Activated naive CD8-positive, alpha-beta T cell treated with anti-CD3 and anti-CD28 coated beads for 36 hours (primary cell): ENCODE results near the gene ERC1. TPM values are rescaled to one million over a fixed set of nuclear protein-coding genes. Genes with fewer than 3 reads are reported as not detected.
A peak's percentile ranks its signal among the peaks of the same experiment; 100 is the strongest.

Source experiments
- DNase-seq: peaks from one replicate; pipeline ENCODE4 v3.0.0; 2021
- H3K27ac Mint-ChIP-seq: one replicate; pipeline ENCODE4 v1.8.0; 2022; ENCODE audit warnings: mild to moderate bottlenecking, moderate library complexity, mixed read lengths
- H3K27me3 Mint-ChIP-seq: one replicate; pipeline ENCODE4 v1.8.0; 2022; ENCODE audit warnings: mild to moderate bottlenecking, mixed read lengths
- H3K36me3 Mint-ChIP-seq: one replicate; pipeline ENCODE4 v1.8.0; 2021; ENCODE audit warnings: mild to moderate bottlenecking, mixed read lengths
- H3K4me1 Mint-ChIP-seq: one replicate; pipeline ENCODE4 v1.8.0; 2021; ENCODE audit warnings: mixed read lengths
- H3K4me3 Mint-ChIP-seq: one replicate; pipeline ENCODE4 v1.8.0; 2022; ENCODE audit warnings: mild to moderate bottlenecking, moderate library complexity, mixed read lengths
- H3K9me3 Mint-ChIP-seq: one replicate; pipeline ENCODE4 v1.8.0; 2022; ENCODE audit warnings: mixed read lengths
- total RNA-seq, 2 experiments: library from RNA; stranded (reverse); gene quantifications; one replicate each; pipeline ENCODE4 v1.2.3, GENCODE V29; 2021

Gene ERC1
- total RNA-seq, 2 experiments from 2014 or later, result 24.0 to 25.5 TPM

DNA sequence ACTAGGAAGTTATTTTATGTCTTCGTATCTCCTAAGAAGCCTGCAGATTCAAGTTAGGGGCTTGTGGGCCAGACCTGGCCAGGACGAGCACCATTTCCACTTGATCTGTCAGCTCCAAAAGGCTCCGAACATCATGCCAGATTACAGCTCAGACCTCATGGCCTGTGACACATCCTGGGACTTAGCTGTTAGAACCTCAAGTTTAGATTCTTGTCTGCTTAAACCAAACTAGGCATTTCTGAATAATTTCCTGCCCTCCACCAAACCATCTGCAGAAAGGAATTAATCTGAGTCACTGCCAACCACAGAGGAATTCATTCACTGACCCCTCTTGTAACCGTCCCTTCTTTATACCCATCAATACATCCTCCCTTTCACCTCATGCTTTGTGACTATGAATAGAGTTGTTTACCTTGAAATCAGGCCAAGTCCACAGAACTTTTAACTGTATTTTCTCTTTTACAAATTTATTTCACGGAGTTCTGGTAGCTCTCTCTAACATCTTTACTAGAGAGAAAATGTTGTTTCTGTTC, 483.1 kb downstream of the ERC1 start:
- DNase-seq, result no peak
- Mint-ChIP-seq H3K27ac (no peak overlapping the region), H3K27me3 (no peaks in the 10 kb centered on the region), H3K4me1 (peaks cover 3% of the 10 kb centered on the region), H3K36me3 (peaks cover 3% of the 10 kb centered on the region), H3K9me3 (no peaks in the 10 kb centered on the region), H3K4me3 (no peak overlapping the region)

DNA sequence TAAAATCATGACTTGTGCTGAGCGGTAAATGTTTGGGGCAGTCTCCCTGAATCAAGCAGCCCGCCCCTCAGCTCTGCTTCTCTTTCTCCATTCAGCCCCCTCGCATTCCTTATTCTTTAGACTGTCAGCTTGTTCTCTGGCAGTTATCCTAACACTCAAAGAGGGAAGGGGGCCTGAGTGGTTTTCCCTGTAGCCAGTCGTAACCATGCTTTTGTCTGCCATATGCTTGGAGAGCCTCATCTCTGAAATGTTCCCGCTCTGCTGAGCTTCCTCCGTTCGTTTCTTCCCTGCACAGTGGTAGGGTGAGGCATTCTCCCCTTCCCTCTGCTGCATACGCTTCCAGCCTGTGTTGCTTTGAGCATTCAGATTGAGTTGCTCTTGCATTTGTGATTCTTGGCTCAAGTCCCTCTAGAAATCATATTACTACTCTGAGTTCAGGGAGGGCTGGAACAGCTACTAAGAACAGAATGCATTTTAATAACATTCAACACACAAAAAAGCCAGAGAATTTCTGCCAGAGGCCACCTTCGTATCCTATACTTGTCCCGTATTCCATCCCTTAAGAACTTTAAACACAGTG, 483.6 kb downstream of the ERC1 start:
- Mint-ChIP-seq H3K36me3 (peaks cover 3% of the 10 kb centered on the region), H3K27ac (no peak overlapping the region), H3K27me3 (no peaks in the 10 kb centered on the region), H3K4me1 (peaks cover 3% of the 10 kb centered on the region), H3K4me3 (no peak overlapping the region), H3K9me3 (no peaks in the 10 kb centered on the region)
- DNase-seq, result no peak

DNA sequence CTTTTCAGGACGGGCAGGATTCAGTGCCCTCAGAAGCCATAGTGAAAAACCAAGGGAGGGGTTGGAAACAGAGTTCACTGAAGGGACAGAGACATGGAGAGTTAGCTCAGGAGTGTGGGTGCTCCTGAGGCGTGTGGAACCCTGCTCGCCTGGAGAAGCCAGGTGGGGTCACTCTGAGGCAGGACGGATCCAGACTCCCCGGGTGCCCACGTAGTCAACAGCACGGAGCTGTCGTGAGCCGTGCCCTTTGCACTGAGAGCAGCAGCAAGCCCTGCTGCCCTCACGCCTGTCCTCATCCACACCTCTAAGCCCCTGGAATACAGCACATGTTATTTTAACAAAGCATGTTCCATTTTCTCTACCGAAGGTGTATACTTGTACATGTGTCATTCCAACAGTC, 488.6 kb downstream of the ERC1 start:
- H3K36me3 Mint-ChIP-seq, result no peaks in the 10 kb centered on the region
- no peaks in the 10 kb centered on the region for H3K4me1 Mint-ChIP-seq
- no peak for DNase-seq
- no peak overlapping the region for H3K4me3 Mint-ChIP-seq
- H3K27me3 Mint-ChIP-seq, result no peaks in the 10 kb centered on the region
- no peak overlapping the region for H3K27ac Mint-ChIP-seq
- no peaks in the 10 kb centered on the region for H3K9me3 Mint-ChIP-seq

DNA sequence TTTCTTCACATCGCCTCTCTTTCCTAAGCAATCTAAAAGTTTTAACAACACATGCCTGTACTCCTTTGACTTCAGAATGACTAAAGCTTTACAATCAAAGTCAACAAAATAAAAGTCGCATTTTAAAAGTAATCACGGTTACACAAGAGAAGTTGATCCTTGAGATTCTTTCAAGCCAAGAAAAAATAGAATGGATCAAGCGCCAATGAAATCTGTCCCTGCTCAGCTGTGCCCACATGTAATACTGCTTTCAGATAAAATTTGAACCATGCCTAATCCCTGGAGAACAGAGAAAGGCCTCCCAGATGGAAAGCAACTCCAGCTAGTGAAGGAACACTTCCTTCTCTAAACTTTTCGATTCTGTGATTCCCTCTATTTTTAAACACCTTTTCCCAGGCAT, 490.3 kb downstream of the ERC1 start:
- no peaks in the 10 kb centered on the region for H3K36me3 Mint-ChIP-seq
- no peaks in the 10 kb centered on the region for H3K4me1 Mint-ChIP-seq
- H3K9me3 Mint-ChIP-seq, result no peaks in the 10 kb centered on the region
- no peak overlapping the region for H3K4me3 Mint-ChIP-seq
- no peak overlapping the region for H3K27ac Mint-ChIP-seq
- DNase-seq, result no peak
- no peaks in the 10 kb centered on the region for H3K27me3 Mint-ChIP-seq

DNA sequence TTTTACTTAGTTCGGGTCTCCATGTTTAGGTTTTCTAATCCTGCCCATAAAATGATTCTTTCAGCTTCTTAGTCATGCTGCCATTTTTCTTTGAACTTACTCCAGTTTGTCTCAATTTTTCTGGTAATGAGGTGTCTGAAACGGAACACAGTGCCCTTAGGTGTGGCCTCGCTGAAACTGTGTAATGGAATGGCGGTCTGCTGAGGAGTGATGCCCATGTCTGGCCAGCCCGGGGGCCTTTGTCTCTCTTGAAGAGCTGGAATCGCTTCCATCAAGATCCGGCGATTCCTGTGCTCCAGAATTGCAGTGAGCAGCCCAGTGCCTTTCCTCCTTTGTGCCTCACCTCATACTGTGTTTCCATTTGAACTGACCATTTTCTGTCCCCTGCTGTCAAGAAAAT, 490.9 kb downstream of the ERC1 start:
- Mint-ChIP-seq H3K4me3 (no peak overlapping the region), H3K4me1 (peaks cover under 1% of the 10 kb centered on the region), H3K27me3 (no peaks in the 10 kb centered on the region), H3K36me3 (no peaks in the 10 kb centered on the region), H3K9me3 (no peaks in the 10 kb centered on the region), H3K27ac (no peak overlapping the region)
- no peak for DNase-seq

DNA sequence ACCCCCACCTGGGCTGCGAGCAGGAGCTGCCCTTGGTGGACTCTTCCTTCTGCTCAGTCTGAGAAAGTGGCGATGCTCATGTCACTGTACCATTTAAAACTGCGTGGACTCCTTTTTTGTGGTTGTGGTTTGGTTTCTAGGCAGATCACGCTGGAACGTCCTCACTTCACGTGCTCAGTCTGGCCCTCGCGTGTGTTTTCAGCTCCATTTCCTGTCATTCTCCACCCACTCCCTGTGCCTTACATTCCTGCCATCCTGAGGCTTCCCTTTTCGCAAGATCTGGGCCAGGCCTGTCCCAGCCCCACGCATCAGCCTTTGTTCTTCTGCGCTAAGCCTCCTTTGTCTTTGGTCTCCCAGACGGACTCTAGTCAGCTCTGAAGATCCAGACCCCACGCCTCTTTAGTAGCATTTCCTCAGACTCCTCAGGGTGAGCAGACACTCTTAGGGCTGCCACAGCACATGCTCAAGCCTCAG, 497.9 kb downstream of the ERC1 start:
- Mint-ChIP-seq H3K27me3 (no peaks in the 10 kb centered on the region), H3K9me3 (no peaks in the 10 kb centered on the region), H3K4me1 (peaks cover 19% of the 10 kb centered on the region), H3K4me3 (peak overlapping the region; percentile 5), H3K27ac (peak overlapping the region; percentile 39), H3K36me3 (peaks cover 15% of the 10 kb centered on the region)
- DNase-seq, result no peak

DNA sequence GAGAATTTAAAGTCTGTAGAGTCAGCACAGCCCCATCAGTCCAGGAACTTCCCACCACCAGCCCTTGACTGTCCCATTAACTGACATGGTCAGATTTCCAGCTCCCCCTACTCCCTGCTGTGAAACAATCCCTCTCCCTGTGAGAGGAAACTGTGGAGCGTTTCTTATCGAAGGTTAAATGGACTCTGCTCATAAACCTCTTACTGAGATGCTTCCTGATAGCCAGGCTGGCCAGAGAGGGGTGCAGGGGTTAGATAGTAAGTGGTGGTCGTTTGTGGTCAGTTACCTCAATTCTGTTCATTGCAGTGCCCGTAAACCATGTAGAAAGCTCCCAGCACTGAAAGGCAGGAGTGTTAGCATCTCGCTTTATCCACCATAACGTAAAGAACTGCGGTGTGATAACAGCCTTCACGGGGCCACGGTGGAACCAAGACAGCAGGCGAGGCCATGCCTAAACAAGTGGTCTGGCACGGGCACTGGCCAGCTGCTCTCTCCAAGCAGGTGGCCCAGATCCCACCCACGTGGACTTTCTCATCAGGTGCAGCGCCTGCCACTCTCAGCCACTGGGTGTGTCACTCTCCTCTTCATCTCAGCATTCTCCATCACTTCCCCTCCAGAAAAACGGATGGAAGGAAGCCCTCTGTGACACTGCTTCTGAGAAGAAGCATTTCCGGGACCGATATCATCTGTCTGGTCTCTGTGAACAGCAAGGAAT, 501.1 kb downstream of the ERC1 start:
- no peak overlapping the region for H3K4me3 Mint-ChIP-seq
- no peak overlapping the region for H3K27ac Mint-ChIP-seq
- H3K9me3 Mint-ChIP-seq, result no peaks in the 10 kb centered on the region
- no peak for DNase-seq
- no peaks in the 10 kb centered on the region for H3K27me3 Mint-ChIP-seq
- peaks cover 15% of the 10 kb centered on the region for H3K36me3 Mint-ChIP-seq
- peaks cover 16% of the 10 kb centered on the region for H3K4me1 Mint-ChIP-seq

DNA sequence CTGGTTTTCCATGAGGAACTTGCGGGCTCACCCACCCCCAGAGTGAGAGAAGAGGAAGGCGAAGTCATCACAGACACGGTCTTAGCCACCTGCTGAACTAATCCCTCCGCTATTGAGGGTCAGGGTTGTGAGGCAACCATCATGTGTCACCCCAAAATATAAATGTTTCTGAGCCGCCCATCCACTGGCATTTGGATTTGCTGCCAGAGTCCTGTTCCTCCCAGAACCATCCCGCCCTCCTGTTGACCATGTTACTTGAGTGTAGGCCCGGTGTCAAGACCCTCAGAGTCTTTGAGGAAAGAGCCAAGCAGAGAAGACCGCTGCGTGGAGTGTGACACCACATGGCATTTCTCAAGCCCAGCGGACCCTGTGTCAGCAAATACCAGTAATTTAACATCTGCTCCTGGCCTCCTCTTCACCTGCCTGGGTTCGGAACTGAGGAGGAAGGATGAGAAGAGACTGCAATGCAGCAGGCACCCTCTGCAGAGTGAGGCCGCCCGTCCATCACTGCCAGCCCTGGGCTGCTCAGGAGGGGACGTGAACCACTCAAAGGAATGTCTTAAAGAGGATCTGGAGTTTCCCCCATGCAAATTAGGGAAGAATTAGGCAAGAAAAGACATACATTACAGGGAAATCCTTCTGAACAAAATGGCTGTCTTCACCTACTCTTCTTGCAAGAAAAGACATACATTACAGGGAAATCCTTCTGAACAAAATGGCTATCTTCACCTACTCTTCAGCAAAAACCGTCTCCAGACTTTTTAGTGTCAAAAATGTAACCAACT, 502.9 kb downstream of the ERC1 start:
- Mint-ChIP-seq H3K4me1 (peaks cover 5% of the 10 kb centered on the region), H3K27ac (no peak overlapping the region), H3K4me3 (no peak overlapping the region), H3K27me3 (no peaks in the 10 kb centered on the region), H3K9me3 (no peaks in the 10 kb centered on the region), H3K36me3 (peaks cover 9% of the 10 kb centered on the region)
- DNase-seq, result no peak

DNA sequence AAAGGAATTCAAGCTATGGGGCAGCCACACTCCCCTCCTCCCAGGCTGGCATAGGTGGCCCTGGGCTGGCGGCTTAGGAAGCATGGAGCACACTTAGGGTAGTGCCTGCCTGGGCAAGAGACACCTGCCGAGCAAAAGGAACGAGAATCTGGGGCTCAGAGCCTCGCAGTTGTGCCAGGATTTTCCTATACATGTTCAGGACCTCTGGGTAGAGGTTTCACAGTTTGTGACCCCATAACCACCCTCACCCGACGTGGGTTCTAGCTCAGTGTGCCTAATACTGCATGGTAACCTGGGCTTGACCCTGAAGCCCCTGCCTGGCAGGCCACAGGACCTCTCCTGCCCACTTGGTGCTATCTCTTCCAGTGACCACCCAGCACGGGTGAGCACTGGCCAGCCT, 503.8 kb downstream of the ERC1 start:
- no peaks in the 10 kb centered on the region for H3K9me3 Mint-ChIP-seq
- DNase-seq, result no peak
- peaks cover 2% of the 10 kb centered on the region for H3K4me1 Mint-ChIP-seq
- H3K36me3 Mint-ChIP-seq, result peaks cover 6% of the 10 kb centered on the region
- H3K4me3 Mint-ChIP-seq, result no peak overlapping the region
- no peak overlapping the region for H3K27ac Mint-ChIP-seq
- no peaks in the 10 kb centered on the region for H3K27me3 Mint-ChIP-seq

DNA sequence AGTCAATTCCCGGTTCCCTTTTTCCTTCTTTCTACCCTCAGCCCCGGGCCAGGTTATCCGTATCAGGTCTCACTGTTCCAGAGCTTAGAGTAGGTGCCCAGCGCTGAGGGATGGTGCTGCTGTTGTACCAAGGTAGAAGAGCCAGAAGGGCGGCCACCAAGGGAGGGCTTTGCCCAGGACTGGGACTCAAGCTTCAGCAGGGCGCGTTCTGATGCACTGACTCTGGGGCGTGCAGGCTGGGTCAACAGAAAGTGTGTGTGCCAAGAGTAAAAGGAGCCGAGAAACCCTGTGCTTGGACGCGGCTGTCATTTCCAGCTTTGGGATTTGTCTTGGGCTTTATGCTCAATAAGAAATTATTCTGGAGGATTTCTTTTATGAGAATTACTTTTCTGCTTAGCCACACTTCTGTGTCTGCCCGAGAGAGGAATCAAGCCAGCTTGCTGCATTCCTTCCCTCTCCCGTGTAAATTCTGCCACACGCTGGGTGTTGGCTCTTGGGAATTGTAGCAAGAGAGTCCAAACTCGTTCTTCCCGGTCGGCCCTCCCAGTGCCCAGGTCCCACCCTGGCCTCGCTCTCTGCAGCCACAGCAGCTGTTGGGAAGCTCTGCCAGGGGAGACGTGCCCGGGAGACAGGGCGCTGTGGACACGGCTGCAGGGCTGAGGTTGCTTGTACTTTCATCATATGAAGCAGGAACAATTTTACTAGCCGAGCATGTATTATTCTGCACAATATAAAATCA, 505.3 kb downstream of the ERC1 start:
- Mint-ChIP-seq H3K27ac (no peak overlapping the region), H3K36me3 (peaks cover 6% of the 10 kb centered on the region), H3K9me3 (no peaks in the 10 kb centered on the region), H3K27me3 (no peaks in the 10 kb centered on the region), H3K4me1 (peaks cover 2% of the 10 kb centered on the region), H3K4me3 (no peak overlapping the region)
- no peak for DNase-seq

DNA sequence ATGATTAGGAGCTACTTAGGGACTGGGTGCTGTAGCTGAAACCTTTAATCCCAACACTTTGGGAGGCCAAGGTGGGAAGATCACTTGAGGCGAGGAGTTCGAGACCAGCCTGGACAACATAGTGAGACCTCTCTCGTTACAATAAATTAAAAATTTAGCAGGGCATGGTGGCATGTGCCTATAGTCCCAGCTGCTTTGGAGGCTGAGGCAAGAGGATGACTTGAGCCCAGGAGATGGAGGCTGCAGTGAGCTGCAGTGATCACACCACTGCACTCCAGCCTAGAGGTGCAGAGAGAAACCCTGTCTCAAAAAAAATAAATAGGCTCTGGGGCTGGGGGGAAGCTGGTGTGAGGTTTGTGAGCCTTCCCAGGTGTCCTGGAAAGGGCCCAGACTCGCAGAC, 506.1 kb downstream of the ERC1 start:
- Mint-ChIP-seq H3K4me1 (no peaks in the 10 kb centered on the region), H3K4me3 (no peak overlapping the region), H3K27me3 (no peaks in the 10 kb centered on the region), H3K27ac (no peak overlapping the region), H3K36me3 (peaks cover 6% of the 10 kb centered on the region), H3K9me3 (no peaks in the 10 kb centered on the region)
- DNase-seq, result no peak

DNA sequence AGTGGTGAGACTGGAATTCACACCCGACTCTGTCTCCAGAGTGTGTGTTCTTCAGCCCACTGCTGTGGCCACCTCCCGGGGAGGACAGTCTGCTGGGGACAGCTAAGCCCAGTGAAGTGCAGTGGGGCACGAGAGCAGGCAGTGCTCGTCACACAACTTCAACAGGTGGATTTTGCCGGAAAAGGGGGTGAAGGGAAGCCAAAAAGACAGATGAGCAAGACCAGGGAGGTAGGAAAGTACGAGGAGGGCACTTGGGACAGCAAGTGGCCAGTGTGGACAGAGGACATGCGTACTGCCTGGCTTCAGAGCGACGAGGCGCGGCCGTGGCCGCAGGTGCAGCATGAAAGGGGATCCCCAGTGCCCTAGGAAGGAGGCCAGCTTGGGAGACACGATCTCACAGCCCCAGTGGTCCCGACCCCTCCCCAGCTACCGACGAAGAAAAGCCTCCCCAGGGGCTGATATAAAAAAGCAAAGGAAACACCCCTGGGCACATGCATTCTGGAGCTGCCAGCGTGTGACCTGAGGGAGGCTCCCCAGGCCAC, 507.2 kb downstream of the ERC1 start:
- H3K9me3 Mint-ChIP-seq, result no peaks in the 10 kb centered on the region

DNA sequence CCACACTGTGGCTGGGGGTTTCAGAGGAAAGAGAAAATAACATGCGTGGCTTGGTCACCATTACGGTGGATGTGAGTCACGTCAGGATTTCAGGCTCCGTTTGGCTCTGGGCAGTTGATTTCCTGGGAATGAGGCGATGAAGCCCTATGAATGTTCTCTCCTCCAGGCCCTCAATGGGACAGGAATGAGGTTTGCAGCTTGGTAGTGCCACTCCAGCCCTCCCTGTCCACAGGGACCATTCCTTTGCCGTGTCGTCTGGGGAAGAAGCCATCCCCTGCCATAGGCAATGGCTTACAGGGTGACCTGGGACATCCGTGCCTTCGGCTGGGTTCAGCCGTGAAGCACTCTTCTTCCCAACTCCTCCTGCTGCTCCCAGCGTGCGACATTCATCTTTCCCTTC, 508.3 kb downstream of the ERC1 start:
- H3K4me1 Mint-ChIP-seq, result peaks cover 4% of the 10 kb centered on the region
- peaks cover 10% of the 10 kb centered on the region for H3K27me3 Mint-ChIP-seq
- no peaks in the 10 kb centered on the region for H3K9me3 Mint-ChIP-seq
- no peak for DNase-seq
- no peak overlapping the region for H3K27ac Mint-ChIP-seq
- no peaks in the 10 kb centered on the region for H3K36me3 Mint-ChIP-seq
- H3K4me3 Mint-ChIP-seq, result no peak overlapping the region

More for the DNA sequence above, 507.2 kb downstream of the ERC1 start:
- Mint-ChIP-seq H3K27me3 (peaks cover 3% of the 10 kb centered on the region), H3K36me3 (peaks cover 3% of the 10 kb centered on the region), H3K4me3 (no peak overlapping the region), H3K4me1 (no peaks in the 10 kb centered on the region), H3K27ac (no peak overlapping the region)
- DNase-seq, result no peak

DNA sequence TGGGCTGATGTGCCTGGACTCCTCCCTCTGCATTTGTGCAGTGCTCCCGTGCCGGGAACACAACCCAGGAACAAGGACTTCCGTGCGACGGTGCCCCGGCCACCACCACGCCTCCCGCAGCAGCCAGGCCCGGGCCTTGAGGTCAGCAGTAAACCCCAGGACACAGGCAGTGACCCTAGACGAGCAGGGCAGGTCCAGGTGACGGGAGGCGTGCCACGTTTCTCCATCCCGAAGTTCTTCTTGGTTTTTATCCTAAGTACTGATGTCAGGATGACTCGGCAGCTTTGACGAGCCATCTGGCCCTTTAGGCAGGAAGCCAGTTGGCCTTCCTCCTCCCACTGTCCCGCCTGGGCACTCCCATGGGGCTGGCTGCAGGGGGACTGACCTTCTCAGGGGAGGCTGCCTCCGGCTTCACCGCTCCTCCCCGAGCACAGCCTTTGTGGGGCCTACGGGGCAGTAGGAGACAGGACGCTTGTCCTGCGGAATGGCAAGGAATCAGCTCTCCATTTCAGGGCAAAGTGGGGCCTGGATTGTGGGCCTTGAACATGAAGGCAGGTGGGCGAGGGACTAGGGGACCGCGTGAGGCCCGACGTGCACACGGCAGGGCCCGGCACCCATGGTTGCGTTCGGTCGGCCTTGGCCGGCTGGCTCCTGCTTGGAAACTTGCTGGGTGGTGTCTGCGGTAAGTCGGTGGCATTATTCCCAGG, 509.2 kb downstream of the ERC1 start:
- Mint-ChIP-seq H3K4me3 (no peak overlapping the region), H3K9me3 (no peaks in the 10 kb centered on the region), H3K27me3 (peaks cover 19% of the 10 kb centered on the region), H3K27ac (no peak overlapping the region), H3K36me3 (no peaks in the 10 kb centered on the region), H3K4me1 (peaks cover 13% of the 10 kb centered on the region)
- no peak for DNase-seq
